HCT116 (cell line): Measurements from ENCODE around the gene FGF10. TPM values are rescaled to one million over a fixed set of nuclear protein-coding genes. Genes with fewer than 3 reads are reported as not detected.

Source experiments
- ATAC-seq: fragments of 200-7000 bp; cut with Tn5 transposase; 2 replicates; pipeline ENCODE4 v1.9.1; 2020; ENCODE audit warnings: mild to moderate bottlenecking, moderate library complexity
- BruUV-seq: library from RNA; stranded (reverse); fragments of 400-500 nt; replicated peaks from 2 replicates; lab custom pipeline; 2021; lab: Mats Ljungman, UMichigan
- CTCF ChIA-PET: fragments of 300-600 bp; sonication (Branson Sonifier 250); formaldehyde crosslinking; loops from one replicate; lab custom pipeline; 2021; ENCODE audit warnings: antibody characterized with exemption; lab: Charles Lee
- POLR2A ChIA-PET: fragments of 300-600, 350-600 bp; sonication (Branson Sonifier 250); formaldehyde crosslinking; loops from one replicate; lab custom pipeline; 2021; ENCODE audit warnings: antibody characterized with exemption; lab: Charles Lee
- RAD21 ChIA-PET, 2 experiments: fragments of 300-600 bp; sonication (Branson Sonifier 250); formaldehyde crosslinking; loops; one replicate each; lab custom pipeline; 2023; ENCODE audit warnings: low total read pairs in 2 of 2; ENCODE audit not compliant: uncharacterized antibody in 2 of 2, unreplicated experiment in 2 of 2, low non-redundant PET in 1 of 2; lab: Charles Lee
- DNase-seq: peaks from one replicate; pipeline ENCODE4 v3.0.0-alpha.2; 2010; ENCODE audit warnings: low read depth, low spot score
- H2AFZ ChIP-seq: fragments of 200-600 bp; shearing (Covaris generic), sonication (generic); 2 replicates; pipeline ENCODE4 v1.6.1; 2017; ENCODE audit warnings: low read depth, mixed run types, mixed read lengths, antibody characterized with exemption, low read length; ENCODE audit not compliant: poor library complexity, severe bottlenecking
- H3K27ac ChIP-seq: 2 replicates; pipeline ENCODE4 v1.5.1; 2012; ENCODE audit warnings: low read depth, low read length
- H3K27me3 ChIP-seq: fragments of 200-600 bp; sonication (generic); 2 replicates; pipeline ENCODE4 v1.6.1; 2016; ENCODE audit warnings: mixed run types, low read length, mixed read lengths; ENCODE audit not compliant: insufficient read depth
- H3K36me3 ChIP-seq, 2 experiments: fragments of 200-500 bp in 1 of 2; fragments of 200-600 bp in 1 of 2; sonication (Bioruptor generic) in 1 of 2; sonication (generic) in 1 of 2; 2 replicates each; pipeline versions ENCODE4 v1.5.1 to v1.6.1; 2014 to 2016; ENCODE audit warnings: low read length in 2 of 2, inconsistent platforms in 1 of 2, mixed read lengths in 1 of 2, mixed run types in 1 of 2; ENCODE audit not compliant: insufficient read depth in 2 of 2, control insufficient read depth in 1 of 2
- H3K4me1 ChIP-seq, 2 experiments: fragments of 200-600 bp in 1 of 2; sonication (generic) in 1 of 2; 2 replicates each; pipeline versions ENCODE4 v1.5.1 to v1.6.1; 2012 to 2017; ENCODE audit warnings: low read length in 2 of 2, inconsistent platforms in 1 of 2, mild to moderate bottlenecking in 1 of 2, mixed read lengths in 1 of 2, mixed run types in 1 of 2, moderate library complexity in 1 of 2; ENCODE audit not compliant: insufficient read depth in 2 of 2, control insufficient read depth in 1 of 2
- H3K4me2 ChIP-seq: fragments of 200-600 bp; sonication (generic); 2 replicates; pipeline ENCODE4 v1.6.1; 2017; ENCODE audit warnings: mixed run types, low read length, mixed read lengths
- H3K4me3 ChIP-seq, 2 experiments: fragments of 200-600 bp in 1 of 2; sonication (generic) in 1 of 2; replicated peaks in 1 of 2; 2 replicates each; pipeline ENCODE4 v1.5.1; 2011 to 2016; ENCODE audit warnings: low read length in 2 of 2, control low read depth in 1 of 2, low read depth in 1 of 2, mild to moderate bottlenecking in 1 of 2, mixed read lengths in 1 of 2, mixed run types in 1 of 2
- H3K79me2 ChIP-seq: fragments of 200-600 bp; sonication (generic); 2 replicates; pipeline ENCODE4 v1.6.1; 2017; ENCODE audit warnings: mild to moderate bottlenecking, mixed run types, low read length, moderate library complexity, mixed read lengths; ENCODE audit not compliant: insufficient read depth
- H3K9ac ChIP-seq: fragments of 200-600 bp; sonication (generic); 2 replicates; pipeline ENCODE4 v1.6.1; 2016; ENCODE audit warnings: low read length, mixed read lengths
- H3K9me2 ChIP-seq: fragments of 200-600 bp; sonication (generic), shearing (Covaris generic); 2 replicates; pipeline ENCODE4 v1.6.1; 2017; ENCODE audit warnings: mixed run types, mild to moderate bottlenecking, moderate library complexity; ENCODE audit not compliant: insufficient read depth
- H3K9me3 ChIP-seq, 2 experiments: fragments of 200-500 bp in 1 of 2; fragments of 200-600 bp in 1 of 2; sonication (Bioruptor generic) in 1 of 2; sonication (generic) in 1 of 2; 2 replicates each; pipeline ENCODE4 v1.6.1; 2014 to 2017; ENCODE audit warnings: low read length in 2 of 2, mixed read lengths in 2 of 2, inconsistent platforms in 1 of 2, low read depth in 1 of 2, mild to moderate bottlenecking in 1 of 2, mixed run types in 1 of 2, moderate library complexity in 1 of 2; ENCODE audit not compliant: control insufficient read depth in 1 of 2, insufficient read depth in 1 of 2
- H4K20me1 ChIP-seq: fragments of 200-600 bp; sonication (generic), shearing (Covaris generic); 2 replicates; pipeline ENCODE4 v1.6.1; 2017; ENCODE audit warnings: mixed run types, mild to moderate bottlenecking, moderate library complexity; ENCODE audit not compliant: insufficient read depth
- CEBPB ChIP-seq: IDR thresholded peaks from 2 replicates; pipeline ENCODE4 v1.6.1; 2012; ENCODE audit warnings: low read depth
- EGR1 ChIP-seq: IDR thresholded peaks from 2 replicates; pipeline ENCODE4 v1.6.1; 2012; ENCODE audit warnings: low read depth
- ELF1 ChIP-seq: IDR thresholded peaks from 2 replicates; pipeline ENCODE4 v1.6.1; 2012; ENCODE audit warnings: low read depth, borderline replicate concordance
- EZH2phosphoT487 ChIP-seq: fragments of 200-600 bp; IDR thresholded peaks from 2 replicates; pipeline ENCODE4 v1.6.1; 2018; ENCODE audit warnings: antibody characterized with exemption, borderline replicate concordance
- POLR2AphosphoS5 ChIP-seq: IDR thresholded peaks from 2 replicates; pipeline ENCODE4 v1.6.1; 2011; ENCODE audit warnings: mild to moderate bottlenecking, low read depth, low read length, moderate library complexity
- RAD21 ChIP-seq: IDR thresholded peaks from 2 replicates; pipeline ENCODE4 v1.6.1; 2012; ENCODE audit warnings: low read depth, mild to moderate bottlenecking
- SP1 ChIP-seq: IDR thresholded peaks from 2 replicates; pipeline ENCODE4 v1.6.1; 2012; ENCODE audit warnings: low read depth
- SRF ChIP-seq: IDR thresholded peaks from 2 replicates; pipeline ENCODE4 v1.6.1; 2012; ENCODE audit warnings: low read depth
- TCF7L2 ChIP-seq: IDR thresholded peaks from 2 replicates; pipeline ENCODE4 v1.7.0; 2011; ENCODE audit warnings: borderline replicate concordance, inconsistent platforms; ENCODE audit not compliant: insufficient read depth, insufficient read length; ENCODE audit errors: extremely low read depth
- YY1 ChIP-seq: IDR thresholded peaks from 2 replicates; pipeline ENCODE4 v1.6.1; 2011; ENCODE audit warnings: low read length, low read depth, moderate library complexity, mild to moderate bottlenecking; ENCODE audit not compliant: insufficient replicate concordance; ENCODE audit errors: extremely low read depth
- ZNF274 ChIP-seq: fragments of 200-500 bp; sonication (Bioruptor generic); IDR thresholded peaks from 2 replicates; pipeline ENCODE4 v1.6.1; 2014; ENCODE audit warnings: mild to moderate bottlenecking, low read depth, low read length, inconsistent platforms
- intact Hi-C: fragments of 100-400 bp; cut with micrococcal nuclease; formaldehyde crosslinking; loops from 2 replicates; pipeline ENCODE4 v1.10.0; 2022
- total RNA-seq: library from RNA; stranded (reverse); gene quantifications from one replicate; pipeline ENCODE4 v1.2.1, GENCODE V29; 2021; ENCODE audit not compliant: unreplicated experiment
- TF ChIP-seq, protein P1 (sequence below): IDR thresholded peaks from 2 replicates; pipeline ENCODE4 v1.6.1; 2012
- TF ChIP-seq, protein P2 (sequence below): IDR thresholded peaks from 2 replicates; pipeline ENCODE4 v1.6.1; 2012
- TF ChIP-seq, protein P3 (sequence below), 3 experiments: fragments of 200-600 bp in 1 of 3; sonication (generic) in 1 of 3; IDR thresholded peaks in 2 of 3; conservative IDR thresholded peaks in 1 of 3; 2 replicates each; pipeline ENCODE4 v1.5.1; 2012 to 2017; ENCODE audit warnings: low read depth in 2 of 3, low read length in 2 of 3, antibody characterized with exemption in 1 of 3, borderline replicate concordance in 1 of 3, control low read depth in 1 of 3, mild to moderate bottlenecking in 1 of 3, mixed read lengths in 1 of 3, mixed run types in 1 of 3, moderate library complexity in 1 of 3; ENCODE audit not compliant: insufficient read depth in 1 of 3
- TF ChIP-seq, protein P4 (sequence below): IDR thresholded peaks from 2 replicates; pipeline ENCODE4 v1.6.1; 2011; ENCODE audit warnings: mild to moderate bottlenecking, low read length, moderate library complexity; ENCODE audit not compliant: insufficient replicate concordance; ENCODE audit errors: extremely low read depth

FGF10 gene
- total RNA-seq, 1 experiment from 2014 or later: not detected

DNA sequence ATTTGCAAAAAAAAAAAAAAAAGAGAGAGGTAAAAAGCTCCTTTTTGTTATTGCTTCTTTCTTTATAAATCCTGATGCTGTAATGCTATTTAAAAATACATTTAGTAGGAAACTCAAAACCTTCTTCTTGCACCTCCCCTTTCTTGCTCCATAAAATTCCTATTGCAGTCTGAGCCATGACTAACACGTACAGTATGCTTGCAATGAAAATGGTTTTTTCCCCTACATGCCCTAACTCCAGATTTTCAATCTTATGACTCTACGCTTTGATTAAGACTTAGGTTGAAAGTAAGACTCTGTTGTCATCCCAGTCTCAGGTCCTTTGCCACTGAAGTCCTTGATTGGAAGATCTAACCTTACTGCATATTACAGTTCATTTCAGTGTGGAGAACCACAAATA, 23.9 kb downstream of the FGF10 start:
- H3K4me2 ChIP-seq: no peak overlapping the region
- no peaks in the 10 kb centered on the region for H3K79me2 ChIP-seq
- no peaks in the 10 kb centered on the region for H3K36me3 ChIP-seq
- no peaks in the 10 kb centered on the region for H3K4me1 ChIP-seq
- H3K27ac ChIP-seq: no peak overlapping the region
- POLR2A ChIA-PET: no interaction called here
- ATAC-seq: no peak
- no peaks in the 10 kb centered on the region for H3K9me2 ChIP-seq
- H3K9ac ChIP-seq: no peak overlapping the region
- CTCF ChIA-PET: interaction anchor here (1.2 kb wide), 1 partner anchor 33 kb away, joined by 3 read pairs; no protein-coding TSS in a partner anchor
- H3K9me3 ChIP-seq: no peaks in the 10 kb centered on the region
- BruUV-seq: no TSS peak
- no peak overlapping the region for H2AFZ ChIP-seq
- no peaks in the 10 kb centered on the region for H3K27me3 ChIP-seq
- no peak for TF ChIP-seq SP1
- TF ChIP-seq CEBPB: no peak
- TF ChIP-seq YY1: no peak
- TF ChIP-seq, protein P1, sequence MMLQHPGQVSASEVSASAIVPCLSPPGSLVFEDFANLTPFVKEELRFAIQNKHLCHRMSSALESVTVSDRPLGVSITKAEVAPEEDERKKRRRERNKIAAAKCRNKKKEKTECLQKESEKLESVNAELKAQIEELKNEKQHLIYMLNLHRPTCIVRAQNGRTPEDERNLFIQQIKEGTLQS: no peak
- no peak for TF ChIP-seq ELF1
- no peak for TF ChIP-seq TCF7L2
- TF ChIP-seq EZH2phosphoT487: no peak
- TF ChIP-seq ZNF274: no peak
- TF ChIP-seq, protein P2, sequence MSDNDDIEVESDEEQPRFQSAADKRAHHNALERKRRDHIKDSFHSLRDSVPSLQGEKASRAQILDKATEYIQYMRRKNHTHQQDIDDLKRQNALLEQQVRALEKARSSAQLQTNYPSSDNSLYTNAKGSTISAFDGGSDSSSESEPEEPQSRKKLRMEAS: no peak
- no peak for TF ChIP-seq EGR1
- no peak for TF ChIP-seq POLR2AphosphoS5
- TF ChIP-seq, protein P3, sequence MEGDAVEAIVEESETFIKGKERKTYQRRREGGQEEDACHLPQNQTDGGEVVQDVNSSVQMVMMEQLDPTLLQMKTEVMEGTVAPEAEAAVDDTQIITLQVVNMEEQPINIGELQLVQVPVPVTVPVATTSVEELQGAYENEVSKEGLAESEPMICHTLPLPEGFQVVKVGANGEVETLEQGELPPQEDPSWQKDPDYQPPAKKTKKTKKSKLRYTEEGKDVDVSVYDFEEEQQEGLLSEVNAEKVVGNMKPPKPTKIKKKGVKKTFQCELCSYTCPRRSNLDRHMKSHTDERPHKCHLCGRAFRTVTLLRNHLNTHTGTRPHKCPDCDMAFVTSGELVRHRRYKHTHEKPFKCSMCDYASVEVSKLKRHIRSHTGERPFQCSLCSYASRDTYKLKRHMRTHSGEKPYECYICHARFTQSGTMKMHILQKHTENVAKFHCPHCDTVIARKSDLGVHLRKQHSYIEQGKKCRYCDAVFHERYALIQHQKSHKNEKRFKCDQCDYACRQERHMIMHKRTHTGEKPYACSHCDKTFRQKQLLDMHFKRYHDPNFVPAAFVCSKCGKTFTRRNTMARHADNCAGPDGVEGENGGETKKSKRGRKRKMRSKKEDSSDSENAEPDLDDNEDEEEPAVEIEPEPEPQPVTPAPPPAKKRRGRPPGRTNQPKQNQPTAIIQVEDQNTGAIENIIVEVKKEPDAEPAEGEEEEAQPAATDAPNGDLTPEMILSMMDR (IDR thresholded peaks at IDR 0.05 in 2 of 3, conservative IDR thresholded peaks at IDR 0.05 in 1 of 3; ENCODE audit: borderline replicate concordance in 1 of 3, insufficient read depth in 1 of 3, low read depth in 2 of 3, low read length in 2 of 3): no peak
- no peak for TF ChIP-seq SRF
- TF ChIP-seq, protein P4, sequence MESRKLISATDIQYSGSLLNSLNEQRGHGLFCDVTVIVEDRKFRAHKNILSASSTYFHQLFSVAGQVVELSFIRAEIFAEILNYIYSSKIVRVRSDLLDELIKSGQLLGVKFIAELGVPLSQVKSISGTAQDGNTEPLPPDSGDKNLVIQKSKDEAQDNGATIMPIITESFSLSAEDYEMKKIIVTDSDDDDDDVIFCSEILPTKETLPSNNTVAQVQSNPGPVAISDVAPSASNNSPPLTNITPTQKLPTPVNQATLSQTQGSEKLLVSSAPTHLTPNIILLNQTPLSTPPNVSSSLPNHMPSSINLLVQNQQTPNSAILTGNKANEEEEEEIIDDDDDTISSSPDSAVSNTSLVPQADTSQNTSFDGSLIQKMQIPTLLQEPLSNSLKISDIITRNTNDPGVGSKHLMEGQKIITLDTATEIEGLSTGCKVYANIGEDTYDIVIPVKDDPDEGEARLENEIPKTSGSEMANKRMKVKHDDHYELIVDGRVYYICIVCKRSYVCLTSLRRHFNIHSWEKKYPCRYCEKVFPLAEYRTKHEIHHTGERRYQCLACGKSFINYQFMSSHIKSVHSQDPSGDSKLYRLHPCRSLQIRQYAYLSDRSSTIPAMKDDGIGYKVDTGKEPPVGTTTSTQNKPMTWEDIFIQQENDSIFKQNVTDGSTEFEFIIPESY: no peak
- no peak for TF ChIP-seq RAD21
- intact Hi-C loops: no loop called here
- RAD21 ChIA-PET: no interaction called here
- no peak for DNase-seq
- H4K20me1 ChIP-seq: no peaks in the 10 kb centered on the region
- H3K4me3 ChIP-seq: no peak overlapping the region
